CD4-positive, alpha-beta T cell (primary cell): ENCODE results near the gene DAAM1. TPM values are rescaled to one million over a fixed set of nuclear protein-coding genes. Genes with fewer than 3 reads are reported as not detected.

Experiments
- ATAC-seq: fragments of 200-7000 bp; cut with Tn5 transposase; one replicate; pipeline ENCODE4 v1.10.0; 2022; ENCODE audit warnings: mild to moderate bottlenecking; ENCODE audit not compliant: poor library complexity
- CTCF ChIA-PET: fragments of 350-600 bp; sonication (Branson Sonifier 250); formaldehyde crosslinking; loops from one replicate; lab custom pipeline; 2021; ENCODE audit warnings: antibody characterized with exemption, inconsistent platforms; lab: Charles Lee
- POLR2A ChIA-PET: fragments of 350-600 bp; sonication (Branson Sonifier 250); formaldehyde crosslinking; loops from one replicate; lab custom pipeline; 2021; ENCODE audit warnings: antibody characterized with exemption, inconsistent platforms; lab: Charles Lee
- DNase-seq, 14 experiments: peaks; one replicate each; pipeline ENCODE4 v3.0.0-alpha.2; 2013 to 2020; ENCODE audit warnings: mixed read lengths in 2 of 14
- H3K27ac ChIP-seq, 2 donors: one replicate each; pipeline versions ENCODE4 v1.5.1 to v1.7.0; 2013; ENCODE audit warnings: low read length in 2 of 2, low read depth in 1 of 2, mild to moderate bottlenecking in 1 of 2
- H3K27me3 ChIP-seq, 2 experiments: 1 replicate in 1 of 2; 2 replicates in 1 of 2; pipeline versions ENCODE4 v1.6.1 to v1.7.0; 2013; ENCODE audit warnings: low read length in 2 of 2, control low read depth in 1 of 2, mild to moderate bottlenecking in 1 of 2, moderate library complexity in 1 of 2; ENCODE audit not compliant: insufficient read depth in 2 of 2, control insufficient read depth in 1 of 2
- H3K36me3 ChIP-seq: one replicate; pipeline ENCODE4 v1.6.1; 2013; ENCODE audit warnings: low read length, control low read depth; ENCODE audit not compliant: insufficient read depth
- H3K4me1 ChIP-seq: one replicate; pipeline ENCODE4 v1.6.1; 2013; ENCODE audit warnings: low read length, control low read depth; ENCODE audit not compliant: insufficient read depth
- H3K4me3 ChIP-seq: one replicate; pipeline ENCODE4 v1.5.1; 2013; ENCODE audit warnings: mild to moderate bottlenecking, low read length, moderate library complexity
- H3K9me3 ChIP-seq, 2 experiments: 1 replicate in 1 of 2; 2 replicates in 1 of 2; pipeline versions ENCODE4 v1.6.1 to v1.7.0; 2013; ENCODE audit warnings: low read length in 2 of 2, mild to moderate bottlenecking in 2 of 2, control low read depth in 1 of 2, moderate library complexity in 1 of 2; ENCODE audit not compliant: control insufficient read depth in 1 of 2, insufficient read depth in 1 of 2
- H3K27ac Mint-ChIP-seq: one replicate; pipeline ENCODE4 v1.8.0; 2020; ENCODE audit warnings: mixed read lengths
- H3K27me3 Mint-ChIP-seq: one replicate; pipeline ENCODE4 v1.8.0; 2021; ENCODE audit warnings: mixed read lengths
- H3K36me3 Mint-ChIP-seq: one replicate; pipeline ENCODE4 v1.8.0; 2021; ENCODE audit warnings: low read depth, mixed read lengths
- H3K4me1 Mint-ChIP-seq: one replicate; pipeline ENCODE4 v1.8.0; 2021; ENCODE audit warnings: low read depth, mixed read lengths
- H3K4me3 Mint-ChIP-seq: one replicate; pipeline ENCODE4 v1.8.0; 2020; ENCODE audit warnings: mild to moderate bottlenecking, mixed read lengths
- H3K9me3 Mint-ChIP-seq: one replicate; pipeline ENCODE4 v1.8.0; 2020; ENCODE audit warnings: mixed read lengths
- intact Hi-C, 2 experiments: fragments of 100-400 bp; cut with DNase I in 1 of 2; cut with micrococcal nuclease in 1 of 2; formaldehyde crosslinking; loops; one replicate each; pipeline versions ENCODE4 v1.15.1 to v1.9.0; 2023 to 2025; cut with DNase I, micrococcal nuclease
- total RNA-seq, 174 experiments: library from RNA in 2 of 174; stranded (reverse) in 2 of 174; gene quantifications; one replicate each; pipeline ENCODE4 v1.2.3 and lab custom pipeline; 2021 to 2026
- TF ChIP-seq, protein P1 (sequence below): fragments of 200-600 bp; IDR thresholded peaks from one replicate; pipeline ENCODE4 v1.8.0; 2022; ENCODE audit warnings: antibody characterized with exemption, mild to moderate bottlenecking

The DAAM1 gene
- total RNA-seq, 2 experiments from 2014 or later, result 7.4 to 8.8 TPM

DNA sequence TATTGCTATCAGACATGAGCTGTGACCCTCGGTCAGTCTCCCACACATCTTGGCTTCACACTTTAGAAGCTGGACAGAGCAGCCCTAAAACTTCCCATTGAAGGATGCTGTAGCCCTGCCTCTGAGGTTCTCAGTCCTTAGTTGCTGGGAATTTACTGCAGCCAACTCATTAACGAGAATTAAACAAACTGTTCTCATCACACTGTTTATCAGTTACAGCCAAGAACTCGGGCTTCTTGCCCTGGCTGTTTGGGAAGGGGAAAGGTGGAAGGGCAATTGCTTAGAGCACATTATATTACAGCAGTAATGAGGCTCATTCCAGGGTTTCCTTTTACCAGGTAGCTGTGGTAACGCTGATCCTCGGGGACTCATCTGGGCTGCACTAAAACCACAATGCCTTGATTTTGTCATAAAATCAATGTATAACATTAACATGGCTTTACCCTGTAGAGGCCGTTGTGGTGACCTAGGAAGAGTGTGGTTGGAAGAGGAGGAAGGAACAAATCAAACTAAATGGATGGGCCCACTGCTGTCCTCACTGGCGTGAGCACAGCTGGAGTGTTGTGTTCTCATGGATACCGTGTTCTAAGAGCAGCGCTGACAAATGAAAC, 189.6 kb downstream of the DAAM1 start:
- Histone ChIP-seq H3K4me1 (no peaks in the 10 kb centered on the region), H3K4me3 (no peak overlapping the region), H3K9me3 (peaks cover 0 to 4% of the 10 kb centered on the region in 2 experiments), H3K27ac (no peak overlapping the region), H3K36me3 (no peaks in the 10 kb centered on the region), H3K27me3 (peaks cover 0 to 3% of the 10 kb centered on the region in 2 experiments)
- H3K27me3 Mint-ChIP-seq, result no peaks in the 10 kb centered on the region
- H3K4me1 Mint-ChIP-seq, result no peaks in the 10 kb centered on the region
- no peaks in the 10 kb centered on the region for H3K36me3 Mint-ChIP-seq
- H3K27ac Mint-ChIP-seq, result no peak overlapping the region
- DNase-seq (no peak), ATAC-seq (no peak)
- ChIA-PET CTCF (no interaction called here), POLR2A (no interaction called here)
- H3K9me3 Mint-ChIP-seq, result no peaks in the 10 kb centered on the region
- H3K4me3 Mint-ChIP-seq, result no peak overlapping the region
- TF ChIP-seq, protein P1, sequence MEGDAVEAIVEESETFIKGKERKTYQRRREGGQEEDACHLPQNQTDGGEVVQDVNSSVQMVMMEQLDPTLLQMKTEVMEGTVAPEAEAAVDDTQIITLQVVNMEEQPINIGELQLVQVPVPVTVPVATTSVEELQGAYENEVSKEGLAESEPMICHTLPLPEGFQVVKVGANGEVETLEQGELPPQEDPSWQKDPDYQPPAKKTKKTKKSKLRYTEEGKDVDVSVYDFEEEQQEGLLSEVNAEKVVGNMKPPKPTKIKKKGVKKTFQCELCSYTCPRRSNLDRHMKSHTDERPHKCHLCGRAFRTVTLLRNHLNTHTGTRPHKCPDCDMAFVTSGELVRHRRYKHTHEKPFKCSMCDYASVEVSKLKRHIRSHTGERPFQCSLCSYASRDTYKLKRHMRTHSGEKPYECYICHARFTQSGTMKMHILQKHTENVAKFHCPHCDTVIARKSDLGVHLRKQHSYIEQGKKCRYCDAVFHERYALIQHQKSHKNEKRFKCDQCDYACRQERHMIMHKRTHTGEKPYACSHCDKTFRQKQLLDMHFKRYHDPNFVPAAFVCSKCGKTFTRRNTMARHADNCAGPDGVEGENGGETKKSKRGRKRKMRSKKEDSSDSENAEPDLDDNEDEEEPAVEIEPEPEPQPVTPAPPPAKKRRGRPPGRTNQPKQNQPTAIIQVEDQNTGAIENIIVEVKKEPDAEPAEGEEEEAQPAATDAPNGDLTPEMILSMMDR, result no peak
- intact Hi-C loops, result no loop called here

DNA sequence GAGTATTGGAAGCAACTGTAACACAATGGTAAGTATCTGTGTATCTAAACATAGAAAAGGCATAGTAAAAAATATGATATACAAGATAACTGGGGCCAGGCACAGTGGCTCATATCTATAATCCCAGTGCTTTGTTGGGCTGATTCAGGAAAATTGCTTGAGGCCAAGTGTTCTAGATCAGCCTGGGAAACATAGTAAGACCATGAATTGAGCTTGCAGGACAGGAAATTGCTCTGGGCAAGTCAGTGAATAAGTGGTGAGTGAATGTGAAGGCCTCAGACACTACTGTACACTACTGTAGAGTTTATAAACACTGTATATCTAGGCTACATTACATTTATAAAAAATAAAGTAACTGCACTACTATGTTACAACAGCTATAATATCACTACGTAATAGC, 201.5 kb downstream of the DAAM1 start:
- POLR2A ChIA-PET, result no interaction called here
- Mint-ChIP-seq H3K4me1 (no peaks in the 10 kb centered on the region), H3K36me3 (no peaks in the 10 kb centered on the region), H3K27ac (no peak overlapping the region), H3K4me3 (no peak overlapping the region), H3K27me3 (no peaks in the 10 kb centered on the region), H3K9me3 (peaks cover 13% of the 10 kb centered on the region)
- Histone ChIP-seq H3K36me3 (no peaks in the 10 kb centered on the region), H3K4me3 (no peak overlapping the region), H3K4me1 (no peaks in the 10 kb centered on the region), H3K9me3 (no peaks in the 10 kb centered on the region), H3K27ac (no peak overlapping the region), H3K27me3 (peaks cover 0 to 2% of the 10 kb centered on the region in 2 experiments)
- TF ChIP-seq, protein P1, result no peak
- no peak for ATAC-seq
- DNase-seq, result no peak
- CTCF ChIA-PET, result no interaction called here
- intact Hi-C loops, result no loop called here

DNA sequence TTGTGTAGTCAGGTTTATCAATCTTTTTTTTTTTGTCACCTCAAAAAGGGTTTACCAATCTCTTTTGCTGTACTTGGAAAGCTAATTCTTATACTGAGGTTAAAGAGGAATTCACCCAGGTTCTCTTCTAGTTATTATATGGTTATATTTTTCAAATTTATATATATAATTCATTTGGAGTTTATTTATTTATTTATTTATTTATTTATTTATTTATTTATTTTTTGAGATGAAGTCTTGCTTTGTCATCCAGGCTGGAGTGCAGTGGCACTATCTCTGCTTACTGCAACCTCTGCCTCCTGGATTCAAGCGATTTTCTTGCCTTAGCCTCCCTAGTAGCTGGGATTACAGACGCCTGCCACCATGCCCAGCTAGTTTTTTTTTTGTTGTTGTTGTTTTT, 202.9 kb downstream of the DAAM1 start:
- intact Hi-C loops, result no loop called here

More for the DNA sequence above, 202.9 kb downstream of the DAAM1 start:
- no peaks in the 10 kb centered on the region for H3K36me3 ChIP-seq
- no peak for ATAC-seq
- no peak for DNase-seq
- no peak overlapping the region for H3K4me3 ChIP-seq
- H3K4me3 Mint-ChIP-seq, result no peak overlapping the region
- no peak overlapping the region for H3K27ac Mint-ChIP-seq
- H3K4me1 ChIP-seq, result no peaks in the 10 kb centered on the region
- H3K9me3 ChIP-seq, result no peaks in the 10 kb centered on the region
- peaks cover 0 to 4% of the 10 kb centered on the region in 2 experiments for H3K27me3 ChIP-seq
- CTCF ChIA-PET, result no interaction called here
- H3K9me3 Mint-ChIP-seq, result peaks cover 8% of the 10 kb centered on the region
- H3K36me3 Mint-ChIP-seq, result no peaks in the 10 kb centered on the region
- H3K27me3 Mint-ChIP-seq, result no peaks in the 10 kb centered on the region
- no peaks in the 10 kb centered on the region for H3K4me1 Mint-ChIP-seq
- POLR2A ChIA-PET, result no interaction called here
- H3K27ac ChIP-seq, result no peak overlapping the region
- TF ChIP-seq, protein P1, result no peak
